GM04504 (cell line): ENCODE measurements around the gene NDUFA5.

ENCODE experiments used
- DNase-seq: peaks from one replicate; pipeline ENCODE4 v3.0.0-alpha.2; 2012; ENCODE audit warnings: low read depth

Gene NDUFA5

DNA sequence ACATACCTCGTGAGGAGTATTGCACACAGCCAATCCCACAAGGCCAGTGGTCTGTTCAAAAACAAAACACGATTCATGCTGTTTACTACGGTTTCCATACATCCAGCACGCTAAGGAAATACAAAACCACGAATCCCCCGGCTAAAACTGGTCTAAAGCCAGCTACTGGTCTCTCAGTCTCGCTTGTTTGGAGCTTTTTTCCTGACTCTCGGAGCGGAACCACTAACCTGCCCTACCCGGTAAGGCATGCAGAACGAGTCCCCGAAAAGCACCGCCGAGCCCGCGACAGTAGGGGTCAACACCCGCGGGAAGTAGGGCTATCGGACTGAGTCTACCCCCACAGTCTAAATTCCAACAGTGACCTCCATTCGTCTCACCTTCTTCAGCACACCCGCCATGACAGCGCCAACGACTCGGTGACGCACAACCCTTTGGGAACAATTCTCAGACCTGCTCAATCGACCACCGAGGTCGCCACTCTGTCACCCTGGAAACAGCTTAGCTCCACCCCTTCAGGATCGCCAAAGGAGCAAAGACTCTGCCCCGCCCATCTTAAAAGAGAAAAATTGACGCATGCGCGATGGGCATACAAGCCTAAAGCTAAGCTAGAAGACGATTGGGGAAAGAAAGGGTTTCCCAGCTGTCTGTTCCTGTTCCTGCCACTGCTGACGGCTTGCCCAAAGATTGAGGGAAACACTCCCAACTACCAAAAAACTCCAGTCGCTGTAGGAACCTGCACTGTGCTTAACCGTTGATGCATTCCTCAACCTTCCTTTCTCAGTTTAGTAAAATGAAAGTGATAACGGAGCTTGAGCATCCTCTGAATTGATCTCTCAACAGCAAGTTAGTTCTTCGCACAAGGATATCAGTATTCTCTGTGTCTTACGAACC, at the start of gene NDUFA5:
TSS of gene NDUFA5 (minus strand) at position 421 of the 891 bp plus-strand sequence. CDS start at position 398, 23 bp downstream.
- DNase-seq = peak; percentile 98

DNA sequence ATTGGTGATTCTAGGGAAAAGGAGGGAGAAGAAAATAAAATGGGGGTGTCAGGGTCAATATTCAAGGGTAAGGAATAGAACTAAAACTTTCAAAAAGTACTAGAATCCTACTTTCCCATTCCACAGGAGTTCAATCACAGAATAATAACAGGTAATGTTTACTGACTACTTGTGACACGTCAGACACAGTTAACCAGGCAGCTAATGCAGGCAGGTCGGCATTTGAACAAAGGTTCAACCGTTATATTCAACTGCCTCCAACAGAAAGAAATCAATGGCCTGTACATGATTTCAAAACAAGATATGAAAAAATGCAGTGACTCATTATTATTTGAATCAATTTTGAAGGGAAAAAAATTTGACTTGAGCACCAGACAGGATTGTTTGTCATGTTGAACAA, 47.1 kb upstream of the NDUFA5 start:
- no peak for DNase-seq

DNA sequence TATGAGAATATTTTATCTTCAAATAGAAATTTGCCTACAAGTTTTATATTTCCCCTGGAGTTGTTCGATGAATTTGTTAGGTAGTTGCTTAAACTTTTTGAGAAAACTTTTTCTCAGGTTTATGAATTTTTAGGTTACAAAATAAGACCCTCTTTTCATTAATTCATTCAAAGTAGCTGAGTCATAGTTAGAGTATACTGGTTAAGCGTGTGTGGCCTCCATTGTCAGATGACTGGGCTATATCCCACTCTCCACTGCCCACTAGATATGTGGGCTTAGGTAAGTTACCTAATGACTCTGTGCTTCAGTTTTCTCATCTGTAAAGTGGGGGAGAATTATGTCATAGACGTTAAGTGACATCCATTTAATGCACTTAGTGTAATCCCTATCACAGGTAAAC, 45.0 kb upstream of the NDUFA5 start:
- DNase-seq = no peak

DNA sequence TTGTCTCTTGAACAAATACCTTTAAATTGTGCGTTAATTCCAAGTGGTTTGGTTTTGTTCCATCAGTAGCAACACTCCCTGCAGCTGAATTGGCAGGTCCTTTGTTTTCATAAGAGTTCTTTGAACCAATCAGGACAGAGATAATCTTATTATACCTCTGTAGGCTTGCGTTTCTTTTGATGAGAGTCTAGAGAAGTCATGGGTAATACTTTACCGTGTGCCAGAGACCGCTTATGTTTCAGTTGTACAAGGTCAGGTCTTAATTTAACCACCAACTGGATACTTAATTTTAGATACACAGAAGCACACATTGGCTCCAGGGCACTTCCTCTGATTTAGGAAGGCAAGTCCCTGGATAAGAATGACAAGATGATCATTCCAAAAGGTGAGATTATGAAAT, 43.9 kb upstream of the NDUFA5 start, which contains the start of gene ASB15:
TSS of gene ASB15 (plus strand) at position 292 of the 400 bp plus-strand sequence. CDS start 12,682 bp downstream, outside the sequence.
- DNase-seq = no peak

DNA sequence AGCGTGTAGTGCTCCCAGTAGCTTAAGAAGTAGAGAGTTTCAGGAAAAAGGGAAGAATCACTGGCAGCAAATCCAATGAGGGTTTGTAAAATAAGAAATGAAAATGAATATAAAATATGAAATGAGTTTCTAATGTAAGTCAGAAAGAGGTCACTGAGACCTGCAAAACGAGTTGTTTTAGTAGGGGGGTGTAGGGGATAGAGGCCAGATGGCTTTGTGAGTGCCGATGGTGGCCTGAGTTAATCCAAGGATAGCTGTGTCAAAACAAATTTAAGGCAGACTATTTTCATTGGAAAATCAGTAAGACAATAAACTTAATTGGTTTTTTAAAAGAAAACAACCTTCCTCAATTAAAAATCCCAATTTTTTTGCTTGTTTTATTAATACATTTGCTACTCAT, 43.3 kb upstream of the NDUFA5 start:
- DNase-seq = no peak

DNA sequence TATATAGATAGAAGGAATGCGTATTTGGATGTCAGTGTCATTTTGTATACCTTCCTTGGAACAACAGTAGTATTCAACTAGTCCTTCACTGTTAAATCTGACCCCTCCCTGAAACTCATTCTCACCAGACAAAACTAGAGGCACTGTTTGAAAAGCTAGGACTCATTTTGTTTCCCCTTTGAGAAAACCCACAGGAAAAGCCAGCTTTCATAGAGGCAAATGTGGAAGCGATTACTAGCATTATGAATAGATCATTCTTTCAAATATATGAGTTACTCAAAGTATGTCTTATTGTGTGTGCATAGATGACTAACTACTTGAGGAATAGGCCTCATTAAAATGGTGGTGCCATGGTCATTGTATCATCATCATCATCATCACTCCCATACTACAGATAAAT, 42.1 kb upstream of the NDUFA5 start:
- DNase-seq = no peak

DNA sequence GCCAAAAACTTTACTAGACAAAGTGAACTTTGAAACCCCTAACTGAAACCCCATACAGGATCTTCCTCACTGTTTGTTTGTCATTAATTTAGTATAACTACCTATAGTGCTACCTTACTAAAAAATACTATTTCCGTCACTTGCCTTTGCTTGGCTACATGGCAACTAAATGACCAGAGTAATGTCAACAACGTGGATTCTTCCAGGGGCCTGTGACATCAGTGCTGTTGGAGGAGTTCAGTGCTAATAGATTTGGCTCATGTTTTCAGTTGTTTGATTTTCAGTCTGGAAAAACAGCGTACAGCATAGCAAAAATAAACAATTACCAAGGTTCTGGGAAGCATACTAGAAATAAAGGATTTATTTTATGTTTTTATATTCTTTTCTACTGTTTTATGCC, 41.0 kb upstream of the NDUFA5 start:
- DNase-seq = no peak

DNA sequence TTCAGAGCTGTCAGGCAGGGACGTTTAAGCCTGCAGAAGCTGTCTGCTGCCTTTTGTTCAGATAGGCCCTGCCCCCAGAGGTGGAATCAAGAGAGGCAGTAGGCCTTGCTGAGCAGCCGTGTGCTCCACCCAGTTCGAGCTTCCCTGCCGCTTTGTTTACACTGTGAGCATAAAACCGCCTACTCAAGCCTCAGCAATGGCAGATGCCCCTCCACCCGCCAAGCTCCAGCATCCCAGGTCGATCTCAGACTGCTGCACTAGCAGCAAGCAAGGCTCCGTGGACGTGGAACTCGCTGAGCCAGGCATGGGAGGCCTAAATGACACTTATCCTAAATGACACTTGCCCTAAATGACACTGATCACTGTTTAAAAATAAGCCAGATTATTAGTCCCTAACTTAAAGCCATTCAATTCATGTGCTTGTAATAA, 37.2 kb upstream of the NDUFA5 start:
- DNase-seq = no peak

DNA sequence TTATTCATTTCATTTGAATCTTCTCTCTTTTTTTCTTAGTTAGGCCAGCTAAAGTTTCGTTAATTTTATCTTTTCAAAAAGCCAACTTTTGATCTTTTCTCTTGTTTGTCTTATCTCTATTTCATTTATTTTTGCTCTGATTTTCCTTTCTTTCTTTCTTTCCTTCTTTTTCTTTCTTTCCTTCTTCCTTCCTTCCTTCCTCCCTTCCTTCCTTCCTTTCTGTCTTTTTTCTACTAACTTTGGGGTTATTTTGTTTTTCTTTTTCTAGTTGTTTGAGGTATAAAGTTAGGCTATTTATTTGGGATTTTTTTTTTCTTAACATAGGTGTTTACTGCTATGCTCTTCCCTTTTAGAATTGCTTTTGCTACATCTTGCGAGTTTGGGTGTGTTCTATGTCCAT, 30.8 kb upstream of the NDUFA5 start:
- no peak for DNase-seq

DNA sequence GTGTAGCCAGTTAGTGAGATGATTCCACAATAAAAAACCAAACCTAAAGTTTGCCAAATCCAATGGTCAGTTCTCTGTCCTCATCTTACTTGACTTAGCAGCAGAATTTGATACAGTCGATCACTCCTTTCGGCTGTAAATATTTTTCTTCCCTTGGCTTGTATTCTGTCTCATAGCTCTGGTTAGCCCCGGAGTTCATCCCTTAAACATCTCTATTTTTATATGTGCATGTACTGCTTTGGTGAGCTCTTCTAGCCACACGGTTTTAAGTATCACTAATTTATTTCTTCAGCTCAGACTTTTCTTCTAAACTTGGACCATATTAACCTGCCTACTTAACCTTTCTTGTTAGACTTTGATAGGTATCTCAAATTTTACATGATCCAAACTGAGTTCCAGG, 26.2 kb upstream of the NDUFA5 start:
- DNase-seq = no peak

DNA sequence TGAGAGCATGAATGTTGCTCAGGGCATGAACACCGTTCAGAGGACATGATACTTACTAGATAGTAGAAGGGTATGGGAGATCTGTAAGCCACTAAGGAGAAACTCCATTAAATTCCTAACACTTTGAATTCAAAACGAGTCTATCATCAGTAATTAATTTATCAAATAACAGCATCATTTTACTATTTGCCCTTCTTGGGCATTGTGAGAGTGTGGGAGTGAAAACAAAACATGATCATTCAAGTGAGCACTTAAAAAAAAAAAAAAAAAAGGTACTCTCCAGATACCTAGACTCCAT, 23.5 kb upstream of the NDUFA5 start:
- no peak for DNase-seq

DNA sequence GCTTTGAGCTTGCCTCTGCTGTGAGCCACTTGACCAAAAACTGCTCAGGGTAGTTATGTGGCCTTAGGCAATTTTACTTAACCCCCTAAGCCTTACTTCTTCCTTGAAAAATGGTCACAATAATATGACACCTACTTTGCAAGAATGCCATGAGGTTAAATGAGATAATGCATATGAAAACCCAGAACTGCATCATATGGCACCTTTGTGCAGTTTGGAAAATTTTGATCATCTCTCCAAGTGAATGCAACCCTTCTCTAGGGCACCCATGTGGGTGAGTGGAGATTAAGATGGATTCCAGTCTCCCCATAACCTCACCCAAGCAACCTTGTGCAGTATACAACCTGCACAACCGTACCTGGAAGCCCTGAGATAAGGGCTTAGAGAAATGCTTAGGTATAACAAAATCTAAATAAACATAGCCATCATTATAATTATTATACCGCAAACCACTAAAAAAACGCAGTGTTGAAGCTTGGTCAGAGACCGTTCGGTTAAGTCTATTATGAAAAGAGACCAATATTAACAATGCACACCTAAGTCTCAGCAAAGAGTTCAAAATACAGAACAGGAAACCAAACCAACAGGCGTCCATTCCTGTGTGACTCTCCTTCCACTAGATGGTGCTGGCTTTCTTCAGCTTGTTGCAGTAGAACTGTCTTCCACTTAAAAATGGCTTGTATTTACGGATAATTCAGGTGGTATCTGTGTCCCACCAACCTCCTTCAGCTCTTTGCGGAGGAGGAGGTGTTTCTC, 23.0 kb upstream of the NDUFA5 start:
- DNase-seq = no peak

DNA sequence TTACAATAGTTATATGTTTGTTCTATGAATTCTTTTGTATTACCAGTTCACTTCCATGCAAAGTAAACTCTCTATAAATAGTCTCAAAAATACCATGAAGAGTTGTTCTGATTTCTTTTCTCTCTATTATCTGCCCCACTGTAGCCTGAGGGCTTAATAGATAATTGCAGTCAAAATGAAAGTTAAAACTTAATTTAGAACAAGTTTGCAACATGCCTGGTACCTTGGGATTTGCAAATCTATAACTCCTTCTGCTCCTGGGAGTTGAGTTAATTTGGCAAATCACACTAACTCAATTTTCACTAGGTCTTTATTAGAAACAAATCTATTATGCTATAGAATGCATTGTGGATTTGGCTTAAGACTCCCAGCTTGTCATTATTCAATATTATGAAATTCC, 21.8 kb upstream of the NDUFA5 start:
- DNase-seq = no peak

DNA sequence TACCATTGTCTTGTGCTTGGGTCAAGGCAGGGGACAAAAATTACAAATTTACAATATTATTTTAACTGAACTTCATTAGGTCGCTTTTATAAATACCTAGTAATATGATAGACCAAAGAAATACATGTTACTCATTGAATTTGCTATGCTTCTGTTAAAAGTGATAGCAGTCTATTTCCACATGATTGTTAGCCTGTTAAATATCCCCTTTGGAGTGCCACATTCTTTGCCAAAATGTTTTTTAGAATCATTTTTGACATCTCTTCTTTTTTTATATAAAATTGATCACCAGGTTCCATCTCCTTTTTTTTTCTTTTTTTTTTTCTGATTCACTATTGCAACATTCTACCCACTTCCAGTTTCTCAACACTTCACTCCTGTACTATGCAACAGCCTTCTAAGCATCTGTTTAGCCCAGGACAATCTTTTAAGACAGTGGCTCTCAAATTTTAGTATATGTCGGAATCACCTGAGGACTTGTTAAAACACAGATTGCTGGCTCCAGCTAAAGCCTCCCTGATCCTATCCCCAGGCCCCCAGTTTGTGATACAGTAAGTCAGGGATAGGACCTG, 16.4 kb upstream of the NDUFA5 start:
- DNase-seq = no peak

DNA sequence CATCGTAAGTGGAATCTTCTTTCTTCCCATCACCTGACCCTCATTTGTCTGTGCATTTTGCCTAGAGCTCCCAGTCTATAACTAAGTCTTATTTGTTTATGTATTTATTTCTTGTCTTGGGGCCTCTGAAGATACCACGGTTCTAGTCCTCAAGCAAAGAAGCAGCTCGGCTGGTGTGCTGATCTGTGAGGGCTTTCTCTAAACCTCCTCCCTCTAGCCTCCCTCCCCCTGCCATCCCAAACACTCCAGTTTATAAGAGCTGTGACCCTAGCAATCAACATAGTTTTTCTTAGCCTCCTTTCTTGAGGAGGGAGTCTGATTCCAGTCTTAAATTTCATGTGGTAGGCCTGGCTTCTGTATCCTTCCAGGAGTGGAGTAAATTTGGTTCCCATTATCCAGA, 15.7 kb upstream of the NDUFA5 start:
- no peak for DNase-seq

DNA sequence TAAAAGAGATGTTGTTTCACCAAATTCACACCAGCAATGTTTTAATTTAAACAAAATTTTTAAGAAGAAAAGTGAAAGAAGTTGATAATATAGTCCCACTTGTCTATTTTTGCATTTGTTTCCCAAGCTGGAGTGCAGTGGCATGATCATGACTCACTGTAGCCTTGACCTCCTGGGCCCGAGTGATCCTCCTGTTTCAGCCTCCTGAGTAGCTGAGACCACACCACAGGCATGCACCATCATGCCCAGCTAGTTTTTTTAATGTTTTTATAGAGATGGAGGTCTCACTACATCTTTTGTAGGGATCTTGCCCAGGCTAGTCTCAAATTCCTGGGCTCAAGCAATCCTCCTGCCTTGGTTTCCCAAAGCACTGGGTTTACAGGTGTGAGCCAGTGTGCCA, 14.1 kb upstream of the NDUFA5 start:
- DNase-seq = no peak

DNA sequence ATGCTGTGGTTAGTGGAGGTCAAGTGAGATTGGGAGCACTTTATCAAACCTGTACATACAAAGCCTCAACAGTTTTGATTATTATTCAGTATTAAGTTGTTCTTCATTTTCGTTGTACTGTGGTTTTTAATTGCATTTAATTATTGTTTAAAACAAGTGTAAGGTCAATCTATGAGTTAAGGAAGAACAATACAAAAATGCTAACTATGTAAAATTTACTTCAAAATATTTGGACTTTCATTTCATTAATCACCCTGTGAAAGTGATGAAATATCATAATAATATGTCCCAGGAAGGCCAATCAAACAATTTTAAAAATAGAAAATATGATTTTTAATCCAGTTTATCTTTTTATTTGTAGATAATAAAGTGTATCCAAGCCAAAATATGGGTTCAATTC, 13.6 kb upstream of the NDUFA5 start:
- DNase-seq = no peak

DNA sequence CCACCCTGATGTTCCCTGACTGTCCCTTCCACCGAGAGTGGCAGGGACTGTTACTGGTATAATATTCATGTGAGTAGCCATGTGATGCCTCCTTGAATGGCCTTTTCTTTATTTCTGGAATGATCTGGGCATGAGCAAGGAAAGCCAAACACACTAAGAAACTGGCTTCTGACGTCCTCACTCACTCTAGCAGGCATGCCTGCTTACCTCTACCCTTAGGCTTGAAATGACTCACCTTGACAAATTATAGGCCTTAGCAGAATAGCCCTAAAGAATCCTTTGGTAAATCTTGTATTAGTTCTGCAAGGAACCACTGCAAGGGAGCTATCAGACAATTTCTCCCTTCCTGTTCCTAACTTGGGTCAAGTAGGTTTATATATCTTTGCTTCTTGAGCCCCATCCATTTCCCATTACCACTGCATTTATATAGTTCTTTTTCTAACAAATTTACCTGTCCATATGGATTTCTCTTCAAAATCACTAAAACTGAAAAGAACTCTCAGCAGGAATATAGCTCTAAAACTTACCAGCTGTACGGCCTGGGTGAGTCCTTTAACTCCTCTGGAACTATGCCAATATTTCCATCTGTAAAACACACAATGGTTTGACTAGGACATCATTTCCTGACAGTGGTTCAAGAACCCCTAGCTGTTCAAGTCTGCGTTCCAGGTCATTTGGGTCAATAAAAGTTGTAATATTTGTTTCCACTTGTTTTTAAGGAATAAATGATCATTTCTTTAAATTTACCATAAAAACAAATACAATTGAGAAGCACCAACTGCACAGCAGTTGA, 13.0 kb upstream of the NDUFA5 start:
- no peak for DNase-seq

DNA sequence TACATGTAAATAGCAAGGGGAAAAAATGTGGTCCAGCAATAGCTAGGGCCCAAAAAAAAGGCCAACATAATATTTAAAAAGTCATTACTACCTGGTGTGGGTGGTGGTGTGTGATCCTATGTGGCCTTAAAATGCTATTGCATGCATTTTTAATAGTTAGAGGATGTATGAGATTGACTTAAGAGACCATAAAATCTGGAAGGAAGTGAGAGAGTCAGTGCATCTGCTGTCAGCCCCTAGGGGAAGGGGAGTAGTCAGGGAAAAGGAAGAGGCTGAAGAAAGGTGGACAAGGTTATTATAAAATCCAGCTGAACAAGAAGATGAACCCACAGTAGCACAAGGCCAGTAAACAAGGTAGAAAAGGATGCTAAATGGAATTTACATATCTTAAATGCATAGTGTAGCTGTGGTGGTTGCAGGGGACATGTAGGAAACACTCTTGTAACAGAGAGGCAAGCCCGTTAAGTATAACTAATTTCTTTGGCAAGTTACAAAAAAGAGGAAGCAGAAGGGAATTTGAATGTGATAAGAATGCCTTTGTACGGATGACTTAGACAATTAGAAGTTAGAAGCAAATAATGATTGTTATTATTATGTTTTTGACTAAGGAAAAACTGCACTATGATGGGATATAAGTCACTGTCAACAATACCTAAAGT, 11.9 kb upstream of the NDUFA5 start:
- DNase-seq = no peak

DNA sequence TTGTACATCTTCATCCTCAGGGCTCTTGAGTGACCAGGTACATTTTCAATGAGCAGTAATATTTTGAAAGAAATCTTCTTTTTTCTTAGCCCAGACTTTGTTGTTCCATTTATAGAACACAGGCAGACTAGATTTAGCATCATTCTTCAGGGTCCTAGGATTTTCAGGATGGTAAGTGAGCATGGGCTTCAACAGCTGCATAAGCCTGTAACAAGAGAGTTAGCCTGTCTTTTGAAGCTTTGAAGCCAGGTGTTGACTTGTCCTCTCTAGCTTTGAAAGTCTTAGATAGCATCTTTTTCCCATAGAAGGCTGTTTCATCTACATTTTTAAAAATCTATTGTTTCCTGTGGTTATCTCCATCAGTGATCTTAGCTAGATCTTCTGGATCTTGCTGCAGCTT, 4.5 kb upstream of the NDUFA5 start:
- DNase-seq = no peak

DNA sequence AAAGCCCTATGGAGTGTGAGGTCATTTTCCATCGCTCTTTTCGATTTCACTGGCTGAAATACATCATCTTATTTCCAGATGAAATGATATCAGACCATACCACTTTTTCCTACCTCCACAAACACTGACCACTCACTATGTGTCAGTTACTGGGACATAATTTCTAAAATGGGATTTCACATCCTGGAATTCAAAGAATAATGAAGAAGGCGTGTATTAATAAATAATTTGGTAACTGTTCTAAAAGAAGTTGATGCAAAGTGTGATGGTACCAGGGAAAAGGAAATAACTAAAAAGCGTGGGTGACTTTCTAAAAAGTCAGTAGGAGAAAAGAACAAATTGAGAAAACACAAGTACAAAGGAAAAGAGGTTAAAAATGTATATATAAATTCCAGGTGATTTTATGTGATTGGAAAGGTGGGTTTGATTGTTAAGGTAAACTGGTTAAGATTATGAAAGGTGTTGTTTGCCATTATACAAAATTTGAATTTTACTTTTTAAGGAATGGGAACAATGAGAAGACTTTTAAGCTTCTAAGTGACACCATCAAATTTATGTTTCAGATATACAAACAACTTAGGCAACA, 764 bp upstream of the NDUFA5 start:
- DNase-seq = no peak
